ENCODE data around the gene ZYG11A. TPM values are rescaled to one million over a fixed set of nuclear protein-coding genes. Genes with fewer than 3 reads are reported as not detected.

ZYG11A gene
- total RNA-seq, 3 donors from 2014 or later, result 1.2 to 2.0 TPM; not detected in 1

- H3K4me3 ChIP-seq, result no peak overlapping the region
- H3K4me1 ChIP-seq, result no peaks in the 10 kb centered on the region
- TF ChIP-seq CTCF (IDR thresholded peaks at IDR 0.05), result no peak
- no peak for TF ChIP-seq POLR2AphosphoS5 (IDR thresholded peaks at IDR 0.05)
- TF ChIP-seq POLR2A (IDR thresholded peaks at IDR 0.05), result no peak
- intact Hi-C loops (cut with DNase I; ENCODE audit: low total_unique reads), result no loop called here
- no peaks in the 10 kb centered on the region for H3K9me3 ChIP-seq
- no peak for DNase-seq (ENCODE audit: low spot score in 2 of 2)
- H3K36me3 ChIP-seq, result no peaks in the 10 kb centered on the region
- H3K27me3 ChIP-seq, result no peaks in the 10 kb centered on the region
- no peak overlapping the region for H3K27ac ChIP-seq
Observed at GRCh38 chr1:52848423-52848822, 5.9 kb downstream of the ZYG11A start.

- Histone ChIP-seq H3K4me1 (no peaks in the 10 kb centered on the region), H3K27me3 (no peaks in the 10 kb centered on the region), H3K4me3 (no peak overlapping the region), H3K9me3 (no peaks in the 10 kb centered on the region), H3K36me3 (no peaks in the 10 kb centered on the region), H3K27ac (no peak overlapping the region)
- intact Hi-C loops (cut with DNase I; ENCODE audit: low total_unique reads), result no loop called here
- no peak for DNase-seq (ENCODE audit: low spot score in 2 of 2)
- TF ChIP-seq POLR2A (IDR thresholded peaks at IDR 0.05) (no peak), POLR2AphosphoS5 (IDR thresholded peaks at IDR 0.05) (no peak), CTCF (IDR thresholded peaks at IDR 0.05) (no peak)
Observed at GRCh38 chr1:52850951-52851350, 8.4 kb downstream of the ZYG11A start.

DNA sequence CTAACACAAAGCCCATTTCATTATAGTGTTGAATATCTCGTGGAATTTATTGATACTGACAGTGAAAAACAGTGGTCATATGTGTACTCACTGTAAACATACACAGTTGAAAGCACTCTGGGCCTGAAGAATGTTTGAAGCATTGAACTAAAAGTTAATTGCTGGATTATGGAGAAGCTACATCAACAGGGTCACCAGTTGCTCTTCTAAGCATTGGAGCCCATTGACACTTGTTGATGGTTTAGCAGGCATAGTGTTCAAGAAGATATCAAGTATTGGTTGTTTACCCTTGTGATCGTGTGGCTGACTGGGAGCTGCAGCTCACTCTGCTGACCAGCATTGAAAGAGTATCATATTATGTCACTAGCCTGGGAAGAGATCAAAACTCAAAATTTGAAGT is 10.3 kb downstream of the ZYG11A start:
- H3K9me3 ChIP-seq, result no peaks in the 10 kb centered on the region
- no peak for DNase-seq (ENCODE audit: low spot score in 2 of 2)
- no peaks in the 10 kb centered on the region for H3K27me3 ChIP-seq
- H3K36me3 ChIP-seq, result no peaks in the 10 kb centered on the region
- no peaks in the 10 kb centered on the region for H3K4me1 ChIP-seq
- intact Hi-C loops (cut with DNase I; ENCODE audit: low total_unique reads), result no loop called here
- H3K4me3 ChIP-seq, result no peak overlapping the region
- TF ChIP-seq POLR2AphosphoS5 (IDR thresholded peaks at IDR 0.05) (no peak), CTCF (IDR thresholded peaks at IDR 0.05) (no peak)
- H3K27ac ChIP-seq, result no peak overlapping the region

- H3K9me3 ChIP-seq, result no peaks in the 10 kb centered on the region
- H3K27ac ChIP-seq, result no peak overlapping the region
- no peaks in the 10 kb centered on the region for H3K4me1 ChIP-seq
- no peak for TF ChIP-seq POLR2A (IDR thresholded peaks at IDR 0.05)
- no peak for TF ChIP-seq POLR2AphosphoS5 (IDR thresholded peaks at IDR 0.05)
- no peak for TF ChIP-seq CTCF (IDR thresholded peaks at IDR 0.05)
- H3K4me3 ChIP-seq, result no peak overlapping the region
- H3K36me3 ChIP-seq, result no peaks in the 10 kb centered on the region
- intact Hi-C loops (cut with DNase I; ENCODE audit: low total_unique reads), result no loop called here
- DNase-seq (ENCODE audit: low spot score in 2 of 2), result no peak
- H3K27me3 ChIP-seq, result no peaks in the 10 kb centered on the region
Observed at GRCh38 chr1:52855584-52855983, 13.0 kb downstream of the ZYG11A start.

DNA sequence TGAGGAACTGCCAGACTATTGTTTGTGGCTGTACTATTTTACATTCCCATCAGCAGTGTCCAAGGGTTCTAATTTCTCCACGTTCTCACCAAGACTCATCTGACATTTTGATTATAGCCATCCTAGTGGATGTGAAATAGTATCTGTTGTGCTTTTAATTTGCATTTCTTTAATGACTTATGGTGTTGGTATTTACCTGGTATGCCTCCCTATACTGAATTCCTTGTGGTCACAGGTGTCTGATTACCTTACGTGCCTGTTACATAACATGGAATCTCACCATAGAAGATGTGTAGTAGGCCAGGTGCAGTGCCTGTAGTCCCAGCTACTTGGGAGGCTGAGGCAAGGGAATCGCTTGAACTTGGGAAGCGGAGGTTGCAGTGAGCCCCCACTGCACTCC is 13.5 kb downstream of the ZYG11A start:
- intact Hi-C loops (cut with DNase I; ENCODE audit: low total_unique reads), result no loop called here
- no peak for TF ChIP-seq POLR2A (IDR thresholded peaks at IDR 0.05)
- TF ChIP-seq CTCF (IDR thresholded peaks at IDR 0.05), result no peak
- H3K27ac ChIP-seq, result no peak overlapping the region

More for the DNA sequence above, 13.5 kb downstream of the ZYG11A start:
- Histone ChIP-seq H3K4me1 (no peaks in the 10 kb centered on the region), H3K9me3 (no peaks in the 10 kb centered on the region), H3K4me3 (no peak overlapping the region), H3K27me3 (no peaks in the 10 kb centered on the region), H3K36me3 (no peaks in the 10 kb centered on the region)
- no peak for DNase-seq (ENCODE audit: low spot score in 2 of 2)
